ENCODE data around the gene METTL18.
"Not testable (repeated sequence)": the region's sequence is repeated elsewhere in the genome, so short reads cannot be mapped to it uniquely, and the experiment has no call there.

The METTL18 gene

GRCh38 chr1:169812131-169812530, 17.4 kb upstream of the METTL18 start:
- Histone ChIP-seq H3K4me3 (ENCODE audit: low read depth in 1 of 2, low read length in 2 of 2) (no peak overlapping the region), H3K9me3 (ENCODE audit: control insufficient read depth in 1 of 2, low read length in 2 of 2) (no peaks in the 10 kb centered on the region), H3K36me3 (ENCODE audit: control insufficient read depth in 1 of 2, insufficient read depth in 2 of 2, low read length in 2 of 2) (peaks cover 0 to 8% of the 10 kb centered on the region in 2 donors), H3K27me3 (ENCODE audit: low read depth, low read length) (no peaks in the 10 kb centered on the region), H3K27ac (ENCODE audit: low read length) (no peak overlapping the region), H3K4me1 (ENCODE audit: control insufficient read depth in 1 of 2, insufficient read depth in 2 of 2, low read length in 2 of 2) (no peaks in the 10 kb centered on the region)

- not testable (repeated sequence) for H3K27ac ChIP-seq (ENCODE audit: low read length); H3K4me1 ChIP-seq (ENCODE audit: control insufficient read depth in 1 of 2, insufficient read depth in 2 of 2, low read length in 2 of 2); H3K4me3 ChIP-seq (ENCODE audit: low read depth in 1 of 2, low read length in 2 of 2); H3K27me3 ChIP-seq (ENCODE audit: low read depth, low read length); H3K9me3 ChIP-seq (ENCODE audit: control insufficient read depth in 1 of 2, low read length in 2 of 2)
- H3K36me3 ChIP-seq (ENCODE audit: control insufficient read depth in 1 of 2, insufficient read depth in 2 of 2, low read length in 2 of 2), result peaks cover 3 to 14% of the 10 kb centered on the region in 2 donors
These were observed 16.8 kb upstream of the METTL18 start for GRCh38 chr1:169811418-169812035.

GRCh38 chr1:169809370-169810095, 14.8 kb upstream of the METTL18 start:
- no peaks in the 10 kb centered on the region for H3K9me3 ChIP-seq (ENCODE audit: control insufficient read depth in 1 of 2, low read length in 2 of 2)

GRCh38 chr1:169804941-169805340, 10.2 kb upstream of the METTL18 start:
- Histone ChIP-seq H3K4me3 (ENCODE audit: low read depth in 1 of 2, low read length in 2 of 2) (no peak overlapping the region), H3K36me3 (ENCODE audit: control insufficient read depth in 1 of 2, insufficient read depth in 2 of 2, low read length in 2 of 2) (peaks cover 9 to 43% of the 10 kb centered on the region in 2 donors), H3K9me3 (ENCODE audit: control insufficient read depth in 1 of 2, low read length in 2 of 2) (no peaks in the 10 kb centered on the region), H3K4me1 (ENCODE audit: control insufficient read depth in 1 of 2, insufficient read depth in 2 of 2, low read length in 2 of 2) (no peaks in the 10 kb centered on the region), H3K27ac (ENCODE audit: low read length) (no peak overlapping the region), H3K27me3 (ENCODE audit: low read depth, low read length) (no peaks in the 10 kb centered on the region)

More at GRCh38 chr1:169809370-169810095, 14.8 kb upstream of the METTL18 start:
- no peak overlapping the region for H3K27ac ChIP-seq (ENCODE audit: low read length)
- H3K4me3 ChIP-seq (ENCODE audit: low read depth in 1 of 2, low read length in 2 of 2), result no peak overlapping the region
- H3K27me3 ChIP-seq (ENCODE audit: low read depth, low read length), result no peaks in the 10 kb centered on the region
- H3K36me3 ChIP-seq (ENCODE audit: control insufficient read depth in 1 of 2, insufficient read depth in 2 of 2, low read length in 2 of 2), result peaks cover 5 to 29% of the 10 kb centered on the region in 2 donors
- no peaks in the 10 kb centered on the region for H3K4me1 ChIP-seq (ENCODE audit: control insufficient read depth in 1 of 2, insufficient read depth in 2 of 2, low read length in 2 of 2)

GRCh38 chr1:169802888-169803287, 8.2 kb upstream of the METTL18 start:
- no peaks in the 10 kb centered on the region for H3K27me3 ChIP-seq (ENCODE audit: low read depth, low read length)
- H3K27ac ChIP-seq (ENCODE audit: low read length), result no peak overlapping the region
- peaks cover 9 to 41% of the 10 kb centered on the region in 2 donors for H3K36me3 ChIP-seq (ENCODE audit: control insufficient read depth in 1 of 2, insufficient read depth in 2 of 2, low read length in 2 of 2)

GRCh38 chr1:169797281-169797680, 2.6 kb upstream of the METTL18 start:
- H3K27me3 ChIP-seq (ENCODE audit: low read depth, low read length), result no peaks in the 10 kb centered on the region
- H3K4me1 ChIP-seq (ENCODE audit: control insufficient read depth in 1 of 2, insufficient read depth in 2 of 2, low read length in 2 of 2), result peaks cover 6 to 22% of the 10 kb centered on the region in 2 donors
- H3K9me3 ChIP-seq (ENCODE audit: control insufficient read depth in 1 of 2, low read length in 2 of 2), result no peaks in the 10 kb centered on the region
- no peaks in the 10 kb centered on the region for H3K36me3 ChIP-seq (ENCODE audit: control insufficient read depth in 1 of 2, insufficient read depth in 2 of 2, low read length in 2 of 2)
- no peak overlapping the region for H3K27ac ChIP-seq (ENCODE audit: low read length)
- H3K4me3 ChIP-seq (ENCODE audit: low read depth in 1 of 2, low read length in 2 of 2), result no peak overlapping the region

More at GRCh38 chr1:169802888-169803287, 8.2 kb upstream of the METTL18 start:
- Histone ChIP-seq H3K4me1 (ENCODE audit: control insufficient read depth in 1 of 2, insufficient read depth in 2 of 2, low read length in 2 of 2) (no peaks in the 10 kb centered on the region), H3K4me3 (ENCODE audit: low read depth in 1 of 2, low read length in 2 of 2) (no peak overlapping the region), H3K9me3 (ENCODE audit: control insufficient read depth in 1 of 2, low read length in 2 of 2) (no peaks in the 10 kb centered on the region)

- Histone ChIP-seq H3K9me3 (ENCODE audit: control insufficient read depth in 1 of 2, low read length in 2 of 2) (no peaks in the 10 kb centered on the region), H3K27me3 (ENCODE audit: low read depth, low read length) (no peaks in the 10 kb centered on the region), H3K4me3 (ENCODE audit: low read depth in 1 of 2, low read length in 2 of 2) (no peak overlapping the region), H3K27ac (ENCODE audit: low read length) (no peak overlapping the region), H3K4me1 (ENCODE audit: control insufficient read depth in 1 of 2, insufficient read depth in 2 of 2, low read length in 2 of 2) (peaks cover 6 to 22% of the 10 kb centered on the region in 2 donors), H3K36me3 (ENCODE audit: control insufficient read depth in 1 of 2, insufficient read depth in 2 of 2, low read length in 2 of 2) (no peaks in the 10 kb centered on the region)
These were observed 1.6 kb upstream of the METTL18 start for GRCh38 chr1:169796274-169796810.

- Histone ChIP-seq H3K4me1 (ENCODE audit: control insufficient read depth in 1 of 2, insufficient read depth in 2 of 2, low read length in 2 of 2) (peaks cover 6 to 22% of the 10 kb centered on the region in 2 donors), H3K36me3 (ENCODE audit: control insufficient read depth in 1 of 2, insufficient read depth in 2 of 2, low read length in 2 of 2) (no peaks in the 10 kb centered on the region), H3K9me3 (ENCODE audit: control insufficient read depth in 1 of 2, low read length in 2 of 2) (no peaks in the 10 kb centered on the region), H3K27ac (ENCODE audit: low read length) (no peak overlapping the region), H3K4me3 (ENCODE audit: low read depth in 1 of 2, low read length in 2 of 2) (peak overlapping the region; percentile 92 to 94), H3K27me3 (ENCODE audit: low read depth, low read length) (no peaks in the 10 kb centered on the region)
These were observed 980 bp upstream of the METTL18 start for GRCh38 chr1:169795687-169796086.

- Histone ChIP-seq H3K27ac (ENCODE audit: low read length) (peak overlapping the region; percentile 95), H3K9me3 (ENCODE audit: control insufficient read depth in 1 of 2, low read length in 2 of 2) (no peaks in the 10 kb centered on the region), H3K36me3 (ENCODE audit: control insufficient read depth in 1 of 2, insufficient read depth in 2 of 2, low read length in 2 of 2) (no peaks in the 10 kb centered on the region), H3K4me3 (ENCODE audit: low read depth in 1 of 2, low read length in 2 of 2) (peak overlapping the region; percentile 92 to 94), H3K27me3 (ENCODE audit: low read depth, low read length) (no peaks in the 10 kb centered on the region), H3K4me1 (ENCODE audit: control insufficient read depth in 1 of 2, insufficient read depth in 2 of 2, low read length in 2 of 2) (peaks cover 6 to 22% of the 10 kb centered on the region in 2 donors)
These were observed 977 bp downstream of the METTL18 start for GRCh38 chr1:169793730-169794129.

GRCh38 chr1:169788402-169788801, 6.3 kb downstream of the METTL18 start:
- Histone ChIP-seq H3K36me3 (ENCODE audit: control insufficient read depth in 1 of 2, insufficient read depth in 2 of 2, low read length in 2 of 2) (no peaks in the 10 kb centered on the region), H3K9me3 (ENCODE audit: control insufficient read depth in 1 of 2, low read length in 2 of 2) (no peaks in the 10 kb centered on the region), H3K27me3 (ENCODE audit: low read depth, low read length) (no peaks in the 10 kb centered on the region), H3K27ac (ENCODE audit: low read length) (no peak overlapping the region), H3K4me1 (ENCODE audit: control insufficient read depth in 1 of 2, insufficient read depth in 2 of 2, low read length in 2 of 2) (peaks cover 0 to 5% of the 10 kb centered on the region in 2 donors), H3K4me3 (ENCODE audit: low read depth in 1 of 2, low read length in 2 of 2) (no peak overlapping the region)

- Histone ChIP-seq H3K4me3 (ENCODE audit: low read depth in 1 of 2, low read length in 2 of 2) (no peak overlapping the region), H3K27ac (ENCODE audit: low read length) (no peak overlapping the region), H3K36me3 (ENCODE audit: control insufficient read depth in 1 of 2, insufficient read depth in 2 of 2, low read length in 2 of 2) (no peaks in the 10 kb centered on the region), H3K9me3 (ENCODE audit: control insufficient read depth in 1 of 2, low read length in 2 of 2) (no peaks in the 10 kb centered on the region), H3K27me3 (ENCODE audit: low read depth, low read length) (peaks cover 5% of the 10 kb centered on the region), H3K4me1 (ENCODE audit: control insufficient read depth in 1 of 2, insufficient read depth in 2 of 2, low read length in 2 of 2) (no peaks in the 10 kb centered on the region)
These were observed 7.7 kb downstream of the METTL18 start for GRCh38 chr1:169786974-169787373.

Measured in muscle layer of duodenum (tissue), 2 donors.